ENCODE results near the gene FAM13A. TPM values are rescaled to one million over a fixed set of nuclear protein-coding genes. Genes with fewer than 3 reads are reported as not detected.

FAM13A gene
- total RNA-seq, 1 donor from 2014 or later: 57.7 TPM

- Mint-ChIP-seq H3K27me3 (ENCODE audit: low read depth) (no peaks in the 10 kb centered on the region), H3K27ac (no peak overlapping the region), H3K36me3 (peaks cover 15% of the 10 kb centered on the region), H3K4me1 (peaks cover 6% of the 10 kb centered on the region), H3K4me3 (no peak overlapping the region), H3K9me3 (peaks cover 10% of the 10 kb centered on the region)
- no peak for TF ChIP-seq CTCF (IDR thresholded peaks at IDR 0.05; ENCODE audit: unreplicated experiment)
- DNase-seq (ENCODE audit: low spot score in 2 of 2, unreplicated experiment in 2 of 2): no peak
These were observed 190.0 kb downstream of the FAM13A start for GRCh38 chr4:88866862-88867550.

- no peak for TF ChIP-seq CTCF (IDR thresholded peaks at IDR 0.05; ENCODE audit: unreplicated experiment)
- Mint-ChIP-seq H3K4me3 (no peak overlapping the region), H3K27me3 (ENCODE audit: low read depth) (no peaks in the 10 kb centered on the region), H3K4me1 (peaks cover 8% of the 10 kb centered on the region), H3K36me3 (peaks cover 4% of the 10 kb centered on the region), H3K9me3 (peaks cover 5% of the 10 kb centered on the region), H3K27ac (no peak overlapping the region)
- DNase-seq (ENCODE audit: low spot score in 2 of 2, unreplicated experiment in 2 of 2): no peak
These were observed 191.5 kb downstream of the FAM13A start for GRCh38 chr4:88865466-88865865.

- peaks cover 12% of the 10 kb centered on the region for H3K4me1 Mint-ChIP-seq
- no peaks in the 10 kb centered on the region for H3K27me3 Mint-ChIP-seq (ENCODE audit: low read depth)
- peaks cover 4% of the 10 kb centered on the region for H3K36me3 Mint-ChIP-seq
- DNase-seq (ENCODE audit: low spot score in 2 of 2, unreplicated experiment in 2 of 2): no peak
- H3K4me3 Mint-ChIP-seq: no peak overlapping the region
- no peak overlapping the region for H3K27ac Mint-ChIP-seq
- TF ChIP-seq CTCF (IDR thresholded peaks at IDR 0.05; ENCODE audit: unreplicated experiment): no peak
- peaks cover 5% of the 10 kb centered on the region for H3K9me3 Mint-ChIP-seq
These were observed 191.9 kb downstream of the FAM13A start for GRCh38 chr4:88865046-88865445.

GRCh38 chr4:88860586-88860985, 196.4 kb downstream of the FAM13A start:
- H3K4me1 Mint-ChIP-seq: peaks cover 26% of the 10 kb centered on the region
- no peak for DNase-seq (ENCODE audit: low spot score in 2 of 2, unreplicated experiment in 2 of 2)
- H3K27me3 Mint-ChIP-seq (ENCODE audit: low read depth): no peaks in the 10 kb centered on the region
- no peak overlapping the region for H3K27ac Mint-ChIP-seq
- H3K9me3 Mint-ChIP-seq: no peaks in the 10 kb centered on the region
- H3K36me3 Mint-ChIP-seq: no peaks in the 10 kb centered on the region
- H3K4me3 Mint-ChIP-seq: no peak overlapping the region
- TF ChIP-seq CTCF (IDR thresholded peaks at IDR 0.05; ENCODE audit: unreplicated experiment): no peak

GRCh38 chr4:88859191-88859812, 197.7 kb downstream of the FAM13A start:
- Mint-ChIP-seq H3K27me3 (ENCODE audit: low read depth) (no peaks in the 10 kb centered on the region), H3K27ac (peak overlapping the region; percentile 1), H3K4me1 (peaks cover 33% of the 10 kb centered on the region), H3K4me3 (no peak overlapping the region), H3K36me3 (no peaks in the 10 kb centered on the region), H3K9me3 (no peaks in the 10 kb centered on the region)
- no peak for TF ChIP-seq CTCF (IDR thresholded peaks at IDR 0.05; ENCODE audit: unreplicated experiment)
- no peak for DNase-seq (ENCODE audit: low spot score in 2 of 2, unreplicated experiment in 2 of 2)

Measured in mesothelial cell of epicardium (in vitro differentiated cells).